ENCODE results near the gene CSF2.

DNA sequence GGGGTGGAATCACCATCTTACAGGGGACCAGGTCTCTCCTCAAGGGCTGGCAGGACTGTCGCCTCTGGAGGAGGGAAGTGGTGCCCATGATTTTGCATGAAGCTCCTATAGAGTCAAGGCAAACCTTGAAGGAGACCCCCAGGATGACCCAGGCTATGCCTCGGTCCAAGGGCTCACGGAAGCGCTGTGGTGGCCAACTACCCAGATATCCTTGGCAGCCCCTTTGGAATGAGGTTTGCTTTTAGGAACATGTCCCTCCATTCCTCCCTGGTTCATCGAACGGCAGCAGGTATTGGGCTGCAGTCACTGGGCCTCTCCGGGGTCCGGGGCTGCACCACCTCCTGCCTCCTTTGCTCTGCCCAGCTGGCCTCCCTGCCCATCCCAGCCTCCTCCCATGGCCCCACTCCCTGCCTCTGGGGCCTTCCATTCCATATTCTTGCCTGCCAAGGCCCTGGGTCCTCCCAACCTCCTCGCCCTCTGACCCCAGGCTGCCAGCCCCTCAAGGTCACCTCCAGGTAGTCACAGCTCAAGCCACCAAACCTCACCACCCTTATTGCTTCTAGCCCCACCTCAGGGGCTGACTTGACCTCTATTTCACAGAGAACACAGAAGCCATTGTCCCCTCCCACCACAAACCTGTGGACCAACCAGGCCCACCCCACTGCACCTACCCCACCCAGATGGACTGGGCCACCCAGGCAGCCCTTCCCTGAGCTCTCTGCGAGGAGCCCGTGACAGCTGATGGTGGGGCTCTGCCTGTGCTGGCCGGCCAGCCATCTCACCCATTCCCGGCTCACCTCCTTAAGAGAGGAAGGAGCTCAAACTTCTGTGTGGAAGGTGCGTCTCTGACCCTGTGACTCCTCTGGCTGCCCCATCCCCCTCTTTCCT is 16.7 kb upstream of the CSF2 start:
- TF ChIP-seq CTCF (conservative IDR thresholded peaks at IDR 0.05; ENCODE audit: low read length) (no peak), EZH2phosphoT487 (IDR thresholded peaks at IDR 0.05; ENCODE audit: borderline replicate concordance) (no peak)
